Nephron (organoid): ENCODE data around the gene WDR81.
"Not testable (repeated sequence)": the region's sequence is repeated elsewhere in the genome, so short reads cannot be mapped to it uniquely, and the experiment has no call there.

Experiments
- H3K27ac Mint-ChIP-seq, 3 experiments: 2 replicates each; pipeline ENCODE4 v1.8.0; 2020; ENCODE audit warnings: mixed read lengths in 3 of 3, mild to moderate bottlenecking in 2 of 3, moderate library complexity in 1 of 3
- H3K27me3 Mint-ChIP-seq: 2 replicates; pipeline ENCODE4 v1.8.0; 2021; ENCODE audit warnings: low read depth, mild to moderate bottlenecking, moderate library complexity, mixed read lengths
- H3K36me3 Mint-ChIP-seq: 2 replicates; pipeline ENCODE4 v1.8.0; 2020; ENCODE audit warnings: low read depth, mixed read lengths
- H3K4me1 Mint-ChIP-seq: 2 replicates; pipeline ENCODE4 v1.8.0; 2020; ENCODE audit warnings: mixed read lengths
- H3K4me3 Mint-ChIP-seq, 3 experiments: 2 replicates each; pipeline ENCODE4 v1.8.0; 2020; ENCODE audit warnings: mild to moderate bottlenecking in 3 of 3, mixed read lengths in 3 of 3, moderate library complexity in 2 of 3
- H3K9me3 Mint-ChIP-seq: 2 replicates; pipeline ENCODE4 v1.8.0; 2020; ENCODE audit warnings: mixed read lengths
- TF ChIP-seq, protein P1 (sequence below), 3 experiments: fragments of 200-600 bp; sonication (generic); IDR thresholded peaks; one replicate each; pipeline ENCODE4 v1.5.0; 2021; ENCODE audit warnings: antibody characterized with exemption in 3 of 3; ENCODE audit not compliant: unreplicated experiment in 3 of 3

Gene WDR81

DNA sequence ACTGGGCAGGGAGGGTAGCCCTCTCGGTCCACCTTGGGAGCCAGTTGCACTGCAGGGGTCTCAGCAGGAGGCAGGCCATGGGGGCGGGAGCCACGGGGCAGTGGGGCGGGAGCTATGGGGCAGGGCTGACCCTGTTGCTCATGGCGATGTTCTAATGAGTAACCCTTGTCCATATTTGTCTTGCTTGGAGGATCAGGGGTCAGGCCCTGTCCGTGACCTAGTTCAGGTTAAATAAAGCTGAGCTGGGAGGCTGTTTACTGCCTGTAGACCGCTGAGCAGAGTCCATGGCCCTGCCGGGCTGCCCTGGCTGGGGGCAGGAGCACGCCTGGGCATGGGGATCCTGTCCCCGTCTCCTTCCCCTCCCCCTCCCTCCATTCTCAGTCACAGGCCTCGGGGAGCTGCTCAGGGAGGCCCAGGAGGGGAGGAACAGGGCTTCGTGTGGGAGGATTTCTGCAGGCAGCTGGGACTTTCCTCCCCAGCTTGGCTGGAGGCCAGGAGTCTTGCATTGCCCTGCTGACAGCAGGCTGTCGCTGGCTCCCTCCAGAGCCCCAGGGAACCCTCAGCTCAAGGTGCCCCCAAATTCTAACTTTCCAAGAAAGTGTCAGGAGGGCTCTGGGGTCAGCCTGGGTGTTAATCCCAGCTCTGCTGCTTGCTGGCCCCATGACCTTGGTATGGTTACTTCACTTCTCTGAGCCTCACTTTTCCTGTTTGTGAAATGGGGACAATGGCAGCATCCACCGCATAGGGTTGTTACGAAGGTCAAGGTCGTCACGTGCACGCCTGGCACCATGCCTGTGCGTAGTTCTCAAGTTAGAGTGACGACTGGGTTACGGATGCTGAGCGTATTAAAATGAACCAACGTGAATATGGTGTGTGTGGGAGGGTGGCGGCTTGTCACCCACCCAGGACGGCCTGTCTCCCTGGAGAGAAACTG, 12.1 kb downstream of the WDR81 start:
- H3K27ac Mint-ChIP-seq, result peak overlapping the region; percentile 80 to 91 (median 91)
- peak overlapping the region; percentile 47 to 65 (median 52) for H3K4me3 Mint-ChIP-seq
- H3K27me3 Mint-ChIP-seq, result no peaks in the 10 kb centered on the region
- peaks cover 3% of the 10 kb centered on the region for H3K9me3 Mint-ChIP-seq
- H3K4me1 Mint-ChIP-seq, result peaks cover 22% of the 10 kb centered on the region
- H3K36me3 Mint-ChIP-seq, result peaks cover 10% of the 10 kb centered on the region
- TF ChIP-seq, protein P1, sequence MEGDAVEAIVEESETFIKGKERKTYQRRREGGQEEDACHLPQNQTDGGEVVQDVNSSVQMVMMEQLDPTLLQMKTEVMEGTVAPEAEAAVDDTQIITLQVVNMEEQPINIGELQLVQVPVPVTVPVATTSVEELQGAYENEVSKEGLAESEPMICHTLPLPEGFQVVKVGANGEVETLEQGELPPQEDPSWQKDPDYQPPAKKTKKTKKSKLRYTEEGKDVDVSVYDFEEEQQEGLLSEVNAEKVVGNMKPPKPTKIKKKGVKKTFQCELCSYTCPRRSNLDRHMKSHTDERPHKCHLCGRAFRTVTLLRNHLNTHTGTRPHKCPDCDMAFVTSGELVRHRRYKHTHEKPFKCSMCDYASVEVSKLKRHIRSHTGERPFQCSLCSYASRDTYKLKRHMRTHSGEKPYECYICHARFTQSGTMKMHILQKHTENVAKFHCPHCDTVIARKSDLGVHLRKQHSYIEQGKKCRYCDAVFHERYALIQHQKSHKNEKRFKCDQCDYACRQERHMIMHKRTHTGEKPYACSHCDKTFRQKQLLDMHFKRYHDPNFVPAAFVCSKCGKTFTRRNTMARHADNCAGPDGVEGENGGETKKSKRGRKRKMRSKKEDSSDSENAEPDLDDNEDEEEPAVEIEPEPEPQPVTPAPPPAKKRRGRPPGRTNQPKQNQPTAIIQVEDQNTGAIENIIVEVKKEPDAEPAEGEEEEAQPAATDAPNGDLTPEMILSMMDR (IDR thresholded peaks at IDR 0.05; ENCODE audit: unreplicated experiment in 3 of 3), result no peak

DNA sequence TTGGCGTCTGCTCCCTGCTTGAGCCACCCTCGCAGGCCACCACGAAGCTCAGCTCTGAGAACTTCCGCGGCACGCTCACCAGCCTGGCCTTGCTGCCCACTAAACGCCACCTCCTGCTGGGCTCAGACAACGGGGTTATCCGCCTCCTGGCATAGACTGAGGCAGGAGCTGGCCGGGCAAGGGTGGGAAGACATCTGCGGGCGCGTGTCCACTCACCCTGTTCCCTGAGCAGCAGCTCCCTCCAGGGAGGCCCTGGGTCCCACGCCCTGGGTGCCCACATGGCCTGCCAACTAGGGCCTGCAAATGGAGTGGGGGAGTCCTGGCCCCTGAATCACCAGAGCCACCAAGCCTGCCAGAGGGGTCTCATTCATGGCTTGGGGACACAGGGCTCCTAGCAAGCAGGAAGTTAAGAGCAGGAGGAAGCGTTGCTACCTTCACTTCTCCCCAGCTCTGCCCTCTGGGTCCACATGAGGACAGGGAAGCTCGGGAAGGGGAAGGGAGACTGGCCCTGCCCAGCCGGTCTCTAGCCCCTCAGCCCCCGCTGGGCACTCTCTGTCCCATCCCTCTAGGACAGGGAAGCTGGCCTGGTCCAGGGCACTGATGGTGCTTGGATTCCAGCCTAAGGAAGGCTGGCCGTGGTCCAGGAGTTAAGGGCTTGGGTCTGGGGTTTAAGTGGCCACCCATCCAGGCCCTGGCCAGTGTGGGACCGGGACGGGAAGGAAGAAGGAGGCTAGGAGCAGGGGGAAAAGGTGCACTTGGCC, 13.2 kb downstream of the WDR81 start:
- TF ChIP-seq, protein P1 (IDR thresholded peaks at IDR 0.05; ENCODE audit: unreplicated experiment in 3 of 3), result no peak
- Mint-ChIP-seq H3K36me3 (peaks cover 14% of the 10 kb centered on the region), H3K27ac (peak overlapping the region in 2 of 3 experiments; percentile 48 to 91), H3K4me1 (peaks cover 27% of the 10 kb centered on the region), H3K27me3 (no peaks in the 10 kb centered on the region), H3K9me3 (peaks cover 3% of the 10 kb centered on the region), H3K4me3 (no peak overlapping the region)

DNA sequence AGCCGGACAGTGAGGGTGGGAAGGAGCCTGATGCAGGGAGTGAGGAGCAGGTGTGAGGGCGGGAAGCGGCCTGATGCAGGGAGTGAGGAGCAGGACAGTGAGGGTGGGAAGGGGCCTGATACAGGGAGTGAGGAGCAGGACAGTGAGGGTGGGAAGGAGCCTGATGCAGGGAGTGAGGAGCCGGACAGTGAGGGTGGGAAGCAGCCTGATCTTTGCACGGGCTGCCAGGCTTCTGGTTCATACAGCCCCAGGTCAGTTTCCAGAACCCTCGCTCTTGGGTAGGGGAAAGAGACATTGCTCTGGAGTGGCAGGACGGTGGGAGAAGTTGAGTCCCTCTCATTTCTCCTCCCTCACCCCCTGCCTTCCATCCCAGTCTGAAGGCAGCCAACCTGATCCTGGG, 17.4 kb downstream of the WDR81 start:
- not testable (repeated sequence) for H3K27me3 Mint-ChIP-seq, H3K36me3 Mint-ChIP-seq, H3K4me3 Mint-ChIP-seq, H3K9me3 Mint-ChIP-seq
- Mint-ChIP-seq H3K4me1 (peaks cover 15% of the 10 kb centered on the region), H3K27ac (peak overlapping the region in 2 of 3 experiments; percentile 93)

DNA sequence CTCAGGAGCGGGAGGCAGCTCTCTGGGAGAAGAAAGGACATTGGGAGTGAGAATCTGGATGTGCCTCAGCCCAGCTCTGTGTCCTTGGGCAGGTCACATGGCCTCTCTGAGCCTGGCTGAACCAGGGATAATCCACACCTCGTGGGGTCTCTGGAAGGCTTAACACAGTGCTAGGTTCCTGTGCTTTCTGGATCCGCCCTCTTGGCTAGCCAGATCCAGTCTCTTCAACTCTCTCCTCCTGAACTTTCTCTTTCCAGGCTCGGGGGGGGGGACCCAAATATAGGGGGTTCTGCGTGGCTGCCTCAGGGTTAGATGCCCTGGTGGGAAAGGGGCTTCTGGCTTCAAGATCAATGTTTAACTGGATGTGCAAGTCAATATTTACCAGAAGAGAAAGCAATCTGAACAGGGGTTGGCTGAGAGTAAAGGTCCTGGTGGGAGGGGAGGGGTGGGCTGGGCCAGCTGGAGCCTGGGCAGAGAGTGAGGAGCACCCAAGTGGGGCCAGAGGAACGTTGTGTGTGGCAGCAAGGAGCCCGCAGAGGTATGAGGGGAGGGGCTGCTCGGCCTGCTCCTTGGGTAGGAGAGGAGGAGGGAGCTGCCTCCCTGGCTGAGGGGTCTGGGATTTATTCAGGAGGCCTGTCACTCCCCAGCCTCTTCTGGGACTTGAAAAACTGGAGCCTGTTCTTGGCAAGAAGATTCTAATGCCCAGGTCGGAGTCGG, 18.0 kb downstream of the WDR81 start, which contains the start of gene SERPINF2:
SERPINF2 (plus strand) TSS at position 501 of the 717 bp plus-strand sequence. CDS start 2,125 bp downstream, outside the sequence.
- peak within 1 kb of the TSS in 2 of 3 experiments; percentile 31 to 65 for H3K4me3 Mint-ChIP-seq
- H3K27me3 Mint-ChIP-seq, result no peaks in the 10 kb centered on the region
- TF ChIP-seq, protein P1 (IDR thresholded peaks at IDR 0.05; ENCODE audit: unreplicated experiment in 3 of 3), result no peak
- H3K36me3 Mint-ChIP-seq, result peaks cover 4% of the 10 kb centered on the region
- H3K9me3 Mint-ChIP-seq, result no peaks in the 10 kb centered on the region
- H3K27ac Mint-ChIP-seq, result peak within 1 kb of the TSS; percentile 82 to 93 (median 93)
- H3K4me1 Mint-ChIP-seq, result peaks cover 12% of the 10 kb centered on the region

DNA sequence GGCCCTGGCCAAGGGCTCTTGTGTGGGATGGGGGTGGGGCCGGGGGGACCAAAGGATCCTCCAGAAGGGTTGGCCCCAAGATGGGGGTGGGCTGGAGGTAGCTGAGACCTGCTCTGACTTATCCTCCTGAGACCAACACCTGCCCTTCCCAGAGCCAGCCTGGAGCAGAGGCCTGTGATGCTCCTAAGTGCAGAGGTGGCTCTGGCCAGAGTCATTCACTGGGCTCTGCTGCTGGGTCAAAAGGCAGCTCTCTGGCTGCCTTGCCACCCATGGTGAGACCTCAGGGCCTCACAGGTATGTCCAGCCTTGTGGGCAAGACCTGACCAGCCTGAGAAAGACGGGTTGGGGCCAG, 18.6 kb downstream of the WDR81 start:
- no peaks in the 10 kb centered on the region for H3K9me3 Mint-ChIP-seq
- H3K27me3 Mint-ChIP-seq, result no peaks in the 10 kb centered on the region
- no peak overlapping the region for H3K4me3 Mint-ChIP-seq

More for the DNA sequence above, 18.6 kb downstream of the WDR81 start:
- TF ChIP-seq, protein P1 (IDR thresholded peaks at IDR 0.05; ENCODE audit: unreplicated experiment in 3 of 3), result no peak
- Mint-ChIP-seq H3K4me1 (peaks cover 12% of the 10 kb centered on the region), H3K27ac (peak overlapping the region; percentile 82 to 93 (median 93)), H3K36me3 (peaks cover 4% of the 10 kb centered on the region)
